SJCRH30 (cell line): ENCODE results near the gene MAML3. TPM values are rescaled to one million over a fixed set of nuclear protein-coding genes. Genes with fewer than 3 reads are reported as not detected.

Experiments
- DNase-seq, 2 experiments: peaks; one replicate each; pipeline ENCODE4 v3.0.0-alpha.2; 2015 to 2020
- H3K27ac ChIP-seq: fragments of 250-450 bp; sonication (Bioruptor Pico); 2 replicates; pipeline ENCODE4 v1.5.1; 2020; ENCODE audit warnings: mild to moderate bottlenecking, moderate library complexity
- H3K27me3 ChIP-seq: fragments of 250-450 bp; sonication (Bioruptor Pico); 2 replicates; pipeline ENCODE4 v1.5.1; 2020; ENCODE audit warnings: mild to moderate bottlenecking, moderate library complexity
- H3K36me3 ChIP-seq: fragments of 250-450 bp; sonication (Bioruptor Pico); 2 replicates; pipeline ENCODE4 v1.5.1; 2020; ENCODE audit warnings: mild to moderate bottlenecking, moderate library complexity
- H3K4me1 ChIP-seq: fragments of 250-450 bp; sonication (Bioruptor Pico); 2 replicates; pipeline ENCODE4 v1.5.1; 2020; ENCODE audit warnings: mild to moderate bottlenecking, moderate library complexity
- H3K4me3 ChIP-seq: fragments of 250-450 bp; sonication (Bioruptor Pico); 2 replicates; pipeline ENCODE4 v1.5.1; 2020; ENCODE audit warnings: mild to moderate bottlenecking, moderate library complexity
- H3K9me3 ChIP-seq: fragments of 250-450 bp; sonication (Bioruptor Pico); replicated peaks from 2 replicates; pipeline ENCODE4 v1.5.1; 2020; ENCODE audit warnings: mild to moderate bottlenecking, moderate library complexity
- total RNA-seq: library from RNA; depleted of rRNA; stranded (reverse); fragments of >200 nt; shearing (Covaris generic); gene quantifications from 2 replicates; pipeline ENCODE4 v1.2.3, GENCODE V29; 2014

Gene MAML3
- total RNA-seq, 1 experiment from 2014 or later: 0.42 TPM

- no peaks in the 10 kb centered on the region for H3K36me3 ChIP-seq
- H3K27me3 ChIP-seq: no peaks in the 10 kb centered on the region
- peaks cover 9% of the 10 kb centered on the region for H3K4me1 ChIP-seq
- DNase-seq: no peak
- H3K9me3 ChIP-seq: no peaks in the 10 kb centered on the region
- H3K4me3 ChIP-seq: no peak overlapping the region
- no peak overlapping the region for H3K27ac ChIP-seq
These were observed 408.8 kb downstream of the MAML3 start for GRCh38 chr4:139745111-139745639.

GRCh38 chr4:139744232-139744631 is 409.8 kb downstream of the MAML3 start:
- H3K4me1 ChIP-seq: peaks cover 13% of the 10 kb centered on the region
- H3K27ac ChIP-seq: no peak overlapping the region
- H3K27me3 ChIP-seq: no peaks in the 10 kb centered on the region
- DNase-seq: no peak
- no peaks in the 10 kb centered on the region for H3K9me3 ChIP-seq
- no peaks in the 10 kb centered on the region for H3K36me3 ChIP-seq
- no peak overlapping the region for H3K4me3 ChIP-seq

- Histone ChIP-seq H3K4me3 (no peak overlapping the region), H3K9me3 (no peaks in the 10 kb centered on the region), H3K4me1 (peaks cover 13% of the 10 kb centered on the region), H3K27me3 (no peaks in the 10 kb centered on the region), H3K27ac (no peak overlapping the region), H3K36me3 (no peaks in the 10 kb centered on the region)
- DNase-seq: no peak
These were observed 411.0 kb downstream of the MAML3 start for GRCh38 chr4:139743027-139743426.

- Histone ChIP-seq H3K27me3 (no peaks in the 10 kb centered on the region), H3K36me3 (no peaks in the 10 kb centered on the region), H3K4me3 (no peak overlapping the region; the same call in 1 of the 2 replicates), H3K27ac (peak overlapping the region; percentile 11; the same call in 1 of the 2 replicates), H3K9me3 (no peaks in the 10 kb centered on the region), H3K4me1 (peaks cover 13% of the 10 kb centered on the region)
- peak; percentile 49 to 72 for DNase-seq
These were observed 413.4 kb downstream of the MAML3 start for GRCh38 chr4:139740531-139741041.

GRCh38 chr4:139740121-139740520 is 413.9 kb downstream of the MAML3 start:
- Histone ChIP-seq H3K4me1 (peaks cover 13% of the 10 kb centered on the region), H3K9me3 (no peaks in the 10 kb centered on the region), H3K4me3 (no peak overlapping the region; the same call in 1 of the 2 replicates), H3K27me3 (no peaks in the 10 kb centered on the region), H3K36me3 (no peaks in the 10 kb centered on the region), H3K27ac (peak overlapping the region; percentile 11; the same call in 1 of the 2 replicates)
- DNase-seq: peak in 1 of 2 experiments; percentile 40

- H3K4me1 ChIP-seq: peaks cover 13% of the 10 kb centered on the region
- no peaks in the 10 kb centered on the region for H3K27me3 ChIP-seq
- H3K27ac ChIP-seq: no peak overlapping the region
- no peak overlapping the region for H3K4me3 ChIP-seq
- no peak for DNase-seq
- no peaks in the 10 kb centered on the region for H3K9me3 ChIP-seq
- H3K36me3 ChIP-seq: no peaks in the 10 kb centered on the region
These were observed 415.0 kb downstream of the MAML3 start for GRCh38 chr4:139738846-139739613.

GRCh38 chr4:139736661-139737060 is 417.3 kb downstream of the MAML3 start:
- Histone ChIP-seq H3K9me3 (no peaks in the 10 kb centered on the region), H3K4me3 (no peak overlapping the region), H3K36me3 (no peaks in the 10 kb centered on the region), H3K4me1 (peaks cover 13% of the 10 kb centered on the region), H3K27me3 (no peaks in the 10 kb centered on the region), H3K27ac (no peak overlapping the region)
- DNase-seq: no peak

- Histone ChIP-seq H3K36me3 (no peaks in the 10 kb centered on the region), H3K4me3 (no peak overlapping the region), H3K27ac (no peak overlapping the region), H3K9me3 (no peaks in the 10 kb centered on the region), H3K4me1 (peaks cover 13% of the 10 kb centered on the region), H3K27me3 (no peaks in the 10 kb centered on the region)
- no peak for DNase-seq
These were observed 417.7 kb downstream of the MAML3 start for GRCh38 chr4:139736274-139736660.

GRCh38 chr4:139735381-139736273 is 418.4 kb downstream of the MAML3 start:
- Histone ChIP-seq H3K36me3 (no peaks in the 10 kb centered on the region), H3K9me3 (no peaks in the 10 kb centered on the region), H3K4me1 (peaks cover 8% of the 10 kb centered on the region), H3K27ac (no peak overlapping the region), H3K27me3 (no peaks in the 10 kb centered on the region), H3K4me3 (peak overlapping the region; percentile 53)
- no peak for DNase-seq

GRCh38 chr4:139734875-139735380 is 419.1 kb downstream of the MAML3 start:
- no peaks in the 10 kb centered on the region for H3K36me3 ChIP-seq
- DNase-seq: peak; percentile 79 to 83
- H3K27me3 ChIP-seq: no peaks in the 10 kb centered on the region
- H3K27ac ChIP-seq: peak overlapping the region; percentile 36; the same call in 1 of the 2 replicates
- H3K4me1 ChIP-seq: peaks cover 1% of the 10 kb centered on the region; the same call in 1 of the 2 replicates
- no peaks in the 10 kb centered on the region for H3K9me3 ChIP-seq
- peak overlapping the region; percentile 53 for H3K4me3 ChIP-seq

GRCh38 chr4:139734201-139734874 is 419.6 kb downstream of the MAML3 start:
- Histone ChIP-seq H3K27ac (peak overlapping the region; percentile 36; the same call in 1 of the 2 replicates), H3K4me3 (peak overlapping the region; percentile 53), H3K36me3 (no peaks in the 10 kb centered on the region), H3K4me1 (no peaks in the 10 kb centered on the region), H3K27me3 (no peaks in the 10 kb centered on the region), H3K9me3 (no peaks in the 10 kb centered on the region)
- DNase-seq: peak in 1 of 2 experiments; percentile 16

GRCh38 chr4:139732991-139733570 is 420.9 kb downstream of the MAML3 start:
- H3K4me1 ChIP-seq: no peaks in the 10 kb centered on the region
- no peaks in the 10 kb centered on the region for H3K27me3 ChIP-seq
- H3K36me3 ChIP-seq: no peaks in the 10 kb centered on the region
- no peaks in the 10 kb centered on the region for H3K9me3 ChIP-seq
- no peak for DNase-seq
- no peak overlapping the region for H3K27ac ChIP-seq
- no peak overlapping the region for H3K4me3 ChIP-seq

- Histone ChIP-seq H3K27me3 (no peaks in the 10 kb centered on the region), H3K9me3 (no peaks in the 10 kb centered on the region), H3K4me1 (no peaks in the 10 kb centered on the region), H3K4me3 (no peak overlapping the region), H3K36me3 (no peaks in the 10 kb centered on the region), H3K27ac (no peak overlapping the region)
- DNase-seq: no peak
These were observed 425.1 kb downstream of the MAML3 start for GRCh38 chr4:139728840-139729239.

GRCh38 chr4:139728146-139728545 is 425.8 kb downstream of the MAML3 start:
- no peaks in the 10 kb centered on the region for H3K27me3 ChIP-seq
- H3K36me3 ChIP-seq: no peaks in the 10 kb centered on the region
- no peak overlapping the region for H3K4me3 ChIP-seq
- no peak for DNase-seq
- no peak overlapping the region for H3K27ac ChIP-seq
- H3K9me3 ChIP-seq: no peaks in the 10 kb centered on the region
- no peaks in the 10 kb centered on the region for H3K4me1 ChIP-seq
